Measurements from ENCODE around the gene MAF. TPM values are rescaled to one million over a fixed set of nuclear protein-coding genes. Genes with fewer than 3 reads are reported as not detected.

The MAF gene
- total and polyA plus RNA-seq, 11 donors, result 2.8 to 59.0 (median 11.3) TPM

DNA sequence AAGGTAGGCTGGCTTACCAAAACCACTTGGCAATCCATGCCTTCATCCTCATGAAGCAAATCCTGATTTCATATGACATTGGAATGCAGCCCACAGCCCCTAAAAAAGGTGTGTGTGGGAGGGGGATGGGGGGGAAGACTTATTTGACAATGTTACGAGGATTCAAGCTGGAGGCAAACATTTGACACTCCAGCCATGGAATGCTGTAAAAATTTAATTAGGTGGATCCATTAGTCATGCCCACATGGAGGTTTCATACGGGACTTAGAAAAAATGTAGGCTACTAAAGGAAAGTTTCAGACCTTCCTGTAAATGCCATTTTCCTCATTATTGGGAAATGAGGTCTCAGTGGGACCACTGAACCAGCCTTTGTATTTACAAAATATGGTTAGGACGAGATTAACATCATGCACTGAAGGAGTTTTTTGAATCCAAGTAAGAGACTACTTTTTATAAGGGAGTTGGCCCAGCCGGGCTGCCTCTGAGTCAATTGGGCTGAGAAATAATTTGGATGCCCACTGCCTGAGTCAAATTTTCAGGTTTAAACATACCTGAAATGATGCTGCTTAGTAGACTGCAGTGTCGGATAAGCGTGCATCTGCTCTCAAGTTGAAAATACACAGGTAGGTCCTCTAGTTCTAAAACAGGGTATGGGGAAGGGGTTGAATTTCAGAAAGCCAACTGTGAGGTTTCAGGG is 44.6 kb upstream of the MAF start:
- H3K36me3 ChIP-seq, result no peaks in the 10 kb centered on the region
- no peak overlapping the region for H3K27ac ChIP-seq
- H3K4me3 ChIP-seq, result no peak overlapping the region
- peaks cover 0 to 5% (median 0%) of the 10 kb centered on the region in 9 donors for H3K27me3 ChIP-seq
- WGBS, 4 donors, result 88 to 95% (median 92%) methylated on average over 6 of the region's 6 CpGs
- no peak for ATAC-seq
- peaks cover 0 to 8% (median 0%) of the 10 kb centered on the region in 12 donors for H3K4me1 ChIP-seq
- H3K9me3 ChIP-seq, result no peaks in the 10 kb centered on the region
- no peak for TF ChIP-seq POLR2A (IDR thresholded peaks at IDR 0.05)
- TF ChIP-seq, protein P1, sequence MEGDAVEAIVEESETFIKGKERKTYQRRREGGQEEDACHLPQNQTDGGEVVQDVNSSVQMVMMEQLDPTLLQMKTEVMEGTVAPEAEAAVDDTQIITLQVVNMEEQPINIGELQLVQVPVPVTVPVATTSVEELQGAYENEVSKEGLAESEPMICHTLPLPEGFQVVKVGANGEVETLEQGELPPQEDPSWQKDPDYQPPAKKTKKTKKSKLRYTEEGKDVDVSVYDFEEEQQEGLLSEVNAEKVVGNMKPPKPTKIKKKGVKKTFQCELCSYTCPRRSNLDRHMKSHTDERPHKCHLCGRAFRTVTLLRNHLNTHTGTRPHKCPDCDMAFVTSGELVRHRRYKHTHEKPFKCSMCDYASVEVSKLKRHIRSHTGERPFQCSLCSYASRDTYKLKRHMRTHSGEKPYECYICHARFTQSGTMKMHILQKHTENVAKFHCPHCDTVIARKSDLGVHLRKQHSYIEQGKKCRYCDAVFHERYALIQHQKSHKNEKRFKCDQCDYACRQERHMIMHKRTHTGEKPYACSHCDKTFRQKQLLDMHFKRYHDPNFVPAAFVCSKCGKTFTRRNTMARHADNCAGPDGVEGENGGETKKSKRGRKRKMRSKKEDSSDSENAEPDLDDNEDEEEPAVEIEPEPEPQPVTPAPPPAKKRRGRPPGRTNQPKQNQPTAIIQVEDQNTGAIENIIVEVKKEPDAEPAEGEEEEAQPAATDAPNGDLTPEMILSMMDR (IDR thresholded peaks at IDR 0.05), result no peak
- no peak for DNase-seq
- intact Hi-C loops (cut with DNase I), result no loop called here

DNA sequence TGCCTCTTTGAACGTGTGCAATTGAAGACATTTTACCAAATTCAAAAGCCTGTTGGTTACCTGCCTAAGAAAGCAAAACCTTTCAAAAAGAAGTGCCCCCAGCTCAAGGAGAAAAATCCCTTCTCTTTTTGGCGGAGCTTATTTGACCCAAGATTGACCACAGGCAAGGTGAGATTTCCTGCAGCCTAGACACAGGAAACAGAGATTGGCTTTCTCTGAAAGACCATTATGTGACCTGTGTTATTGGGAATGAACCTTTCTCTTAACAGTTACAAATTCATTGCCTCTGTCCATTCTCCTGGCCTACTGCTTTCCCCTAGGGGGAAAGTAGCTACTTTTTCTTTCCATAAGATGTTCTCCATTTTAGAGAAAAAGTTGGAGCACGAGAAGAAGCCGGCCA is 42.1 kb upstream of the MAF start:
- Histone ChIP-seq H3K27me3 (peaks cover 0 to 5% (median 0%) of the 10 kb centered on the region in 9 donors), H3K9me3 (no peaks in the 10 kb centered on the region), H3K27ac (no peak overlapping the region), H3K36me3 (no peaks in the 10 kb centered on the region), H3K4me3 (no peak overlapping the region), H3K4me1 (peaks cover 0 to 8% (median 0%) of the 10 kb centered on the region in 12 donors)
- DNase-seq (no peak), ATAC-seq (no peak)
- WGBS, 4 donors, result 69 to 95% (median 85%) methylated on average over 4 of the region's 4 CpGs
- TF ChIP-seq POLR2A (IDR thresholded peaks at IDR 0.05), result no peak
- TF ChIP-seq, protein P1 (IDR thresholded peaks at IDR 0.05), result no peak
- intact Hi-C loops (cut with DNase I), result no loop called here

DNA sequence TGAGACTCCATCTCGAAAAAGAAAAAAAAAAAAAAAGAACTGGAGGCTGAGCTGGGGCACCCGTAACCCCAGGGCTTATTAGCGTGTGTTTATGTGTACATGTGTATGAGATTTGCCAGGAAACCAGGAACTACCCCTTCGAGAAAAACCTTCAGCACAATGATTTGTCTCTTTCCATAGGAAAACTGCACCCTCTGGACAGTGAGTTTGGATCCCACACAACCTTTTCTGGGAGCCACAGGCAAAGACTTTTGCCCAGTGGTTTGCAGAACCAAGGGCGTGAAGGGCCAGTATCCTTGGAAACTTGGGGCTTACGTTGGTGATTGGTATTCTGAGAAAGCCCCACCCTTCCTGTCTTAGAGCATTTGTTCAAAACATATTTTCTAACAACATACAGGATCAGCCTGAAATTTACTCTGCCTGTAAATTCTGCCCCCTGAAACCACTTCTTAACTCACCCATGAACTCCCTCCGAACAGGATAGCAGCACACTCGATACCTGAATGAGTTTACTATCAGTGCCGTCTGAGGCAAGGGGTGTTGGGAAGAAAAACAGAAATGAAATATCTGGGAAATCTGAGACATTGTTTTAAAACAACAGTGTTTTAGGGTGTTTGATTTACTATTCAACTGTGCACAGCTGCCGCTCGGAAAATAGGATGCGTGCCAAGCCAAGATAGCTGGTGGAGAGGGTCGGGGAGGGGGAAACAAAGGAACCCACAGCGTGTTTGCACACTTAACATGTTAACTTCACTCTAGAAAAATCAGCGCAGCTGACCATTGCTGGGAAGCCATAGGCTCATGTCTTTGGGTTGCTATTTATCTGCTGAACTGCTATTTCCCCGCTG is 40.2 kb upstream of the MAF start:
- H3K36me3 ChIP-seq, result no peaks in the 10 kb centered on the region
- peaks cover 0 to 5% (median 0%) of the 10 kb centered on the region in 9 donors for H3K27me3 ChIP-seq
- ATAC-seq, result no peak
- DNase-seq, result no peak
- peaks cover 0 to 8% (median 0%) of the 10 kb centered on the region in 12 donors for H3K4me1 ChIP-seq
- H3K9me3 ChIP-seq, result no peaks in the 10 kb centered on the region
- WGBS, 4 donors, result 36 to 41% (median 41%) methylated on average over 16 of the region's 16 CpGs
- TF ChIP-seq POLR2A (IDR thresholded peaks at IDR 0.05), result no peak
- TF ChIP-seq, protein P1 (IDR thresholded peaks at IDR 0.05), result no peak
- peak overlapping the region in 2 of 12 donors; percentile 14 to 19 for H3K4me3 ChIP-seq
- intact Hi-C loops (cut with DNase I), result no loop called here
- H3K27ac ChIP-seq, result no peak overlapping the region
